Right lobe of liver (tissue), 4 donors: ENCODE measurements around the gene SLC4A11.

ENCODE experiments used
- POLR2A ChIP-seq: fragments of 450-650 bp; IDR thresholded peaks from one replicate; pipeline ENCODE4 v1.6.1; 2017; ENCODE audit warnings: antibody characterized with exemption, mild to moderate bottlenecking
- TF ChIP-seq, protein P1 (sequence below), 4 donors: fragments of 200-600 bp in 3 of 4; fragments of 450-650 bp in 1 of 4; IDR thresholded peaks; one replicate each; pipeline versions ENCODE4 v1.5.1 to v1.8.0; 2016 to 2022; ENCODE audit warnings: antibody characterized with exemption in 4 of 4, mild to moderate bottlenecking in 2 of 4
- donor health status: DM: no; HTN: no; CAD: no.
- donor health status: DM: no; HTN: no; CAD: no.
- donor health status: DM: no; HTN: yes; CAD: no.

DNA sequence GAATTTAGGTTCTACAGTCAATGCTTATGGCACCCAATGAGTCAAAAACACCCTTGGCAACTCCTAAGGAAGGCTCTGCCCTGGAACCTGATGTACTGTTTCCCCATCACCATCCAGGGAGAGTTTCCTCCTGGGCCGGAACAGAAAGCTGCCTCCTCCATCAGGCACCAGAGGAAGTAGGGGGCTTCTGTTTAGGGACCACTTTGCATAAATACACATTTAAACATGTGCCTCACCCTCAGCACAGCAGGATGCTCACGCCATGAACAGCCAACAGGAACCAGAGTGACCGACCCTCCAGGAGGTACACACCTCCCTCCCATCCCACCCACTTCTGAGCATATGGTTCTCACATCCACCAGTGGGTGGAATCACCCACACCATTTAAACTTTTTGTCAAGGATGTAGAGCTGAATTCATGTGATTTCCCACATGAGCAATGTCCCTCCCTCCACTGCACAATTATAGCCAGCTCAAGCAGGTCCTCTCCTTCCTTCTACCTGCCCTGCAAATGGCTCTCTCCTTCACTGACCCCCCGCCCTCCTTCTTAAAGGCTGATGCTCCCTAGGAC lies 49.3 kb downstream of the SLC4A11 start:
- TF ChIP-seq, protein P1, sequence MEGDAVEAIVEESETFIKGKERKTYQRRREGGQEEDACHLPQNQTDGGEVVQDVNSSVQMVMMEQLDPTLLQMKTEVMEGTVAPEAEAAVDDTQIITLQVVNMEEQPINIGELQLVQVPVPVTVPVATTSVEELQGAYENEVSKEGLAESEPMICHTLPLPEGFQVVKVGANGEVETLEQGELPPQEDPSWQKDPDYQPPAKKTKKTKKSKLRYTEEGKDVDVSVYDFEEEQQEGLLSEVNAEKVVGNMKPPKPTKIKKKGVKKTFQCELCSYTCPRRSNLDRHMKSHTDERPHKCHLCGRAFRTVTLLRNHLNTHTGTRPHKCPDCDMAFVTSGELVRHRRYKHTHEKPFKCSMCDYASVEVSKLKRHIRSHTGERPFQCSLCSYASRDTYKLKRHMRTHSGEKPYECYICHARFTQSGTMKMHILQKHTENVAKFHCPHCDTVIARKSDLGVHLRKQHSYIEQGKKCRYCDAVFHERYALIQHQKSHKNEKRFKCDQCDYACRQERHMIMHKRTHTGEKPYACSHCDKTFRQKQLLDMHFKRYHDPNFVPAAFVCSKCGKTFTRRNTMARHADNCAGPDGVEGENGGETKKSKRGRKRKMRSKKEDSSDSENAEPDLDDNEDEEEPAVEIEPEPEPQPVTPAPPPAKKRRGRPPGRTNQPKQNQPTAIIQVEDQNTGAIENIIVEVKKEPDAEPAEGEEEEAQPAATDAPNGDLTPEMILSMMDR (IDR thresholded peaks at IDR 0.05) = no peak
- TF ChIP-seq POLR2A = no peak
